ENCODE data around the gene PABPC1L. TPM values are rescaled to one million over a fixed set of nuclear protein-coding genes. Genes with fewer than 3 reads are reported as not detected.
"Not testable (repeated sequence)": the region's sequence is repeated elsewhere in the genome, so short reads cannot be mapped to it uniquely, and the experiment has no call there.

The PABPC1L gene
- total RNA-seq: 2.7 TPM
- long read RNA-seq, partial matches to known transcripts: 0 of 1 reads
- long read RNA-seq, other reads (novel, unspliced or antisense): 1 of 1 reads

GRCh38 chr20:44909872-44910689, at the start of gene PABPC1L:
TSS of gene PABPC1L (plus strand) at chr20:44910060. CDS start at chr20:44910144, 84 bp downstream.
- intact Hi-C loops (cut with DNase I): no loop called here
- peak; percentile 70 for DNase-seq
- peak; percentile 96 for ATAC-seq (ENCODE audit: poor library complexity)

- intact Hi-C loops (cut with DNase I): no loop called here
- ATAC-seq (ENCODE audit: poor library complexity) (peak; percentile 76), DNase-seq (peak; percentile 45)
Measured at GRCh38 chr20:44861531-44862006, 48.3 kb upstream of the PABPC1L start.

- intact Hi-C loops (cut with DNase I): no loop called here
- ATAC-seq (ENCODE audit: poor library complexity) (no peak), DNase-seq (no peak)
Measured at GRCh38 chr20:44862286-44862685, 47.6 kb upstream of the PABPC1L start.

- ATAC-seq (ENCODE audit: poor library complexity): peak; percentile 65
- DNase-seq; intact Hi-C loops (cut with DNase I): not testable (repeated sequence)
Measured at GRCh38 chr20:44863365-44864084, 46.3 kb upstream of the PABPC1L start.

- DNase-seq; intact Hi-C loops (cut with DNase I); ATAC-seq (ENCODE audit: poor library complexity): not testable (repeated sequence)
Measured at GRCh38 chr20:44864493-44864892, 45.4 kb upstream of the PABPC1L start.

- ATAC-seq (ENCODE audit: poor library complexity): no peak
- intact Hi-C loops (cut with DNase I): loop anchor here (5.0 kb wide), 1 partner anchor 185 kb away; no protein-coding TSS in a partner anchor
- DNase-seq: no peak
Measured at GRCh38 chr20:44866703-44867335, 43.0 kb upstream of the PABPC1L start.

GRCh38 chr20:44869471-44869870, 40.4 kb upstream of the PABPC1L start:
- DNase-seq (no peak), ATAC-seq (ENCODE audit: poor library complexity) (no peak)
- intact Hi-C loops (cut with DNase I): loop anchor here (2.0 to 5.0 kb wide), 2 partner anchors 123 to 187 kb away; no protein-coding TSS in a partner anchor

GRCh38 chr20:44882360-44882759, 27.5 kb upstream of the PABPC1L start:
- intact Hi-C loops (cut with DNase I): loop anchor here (10.0 kb wide), 1 partner anchor 668 kb away; the partner anchor contains the start of gene OSER1
- DNase-seq; ATAC-seq (ENCODE audit: poor library complexity): not testable (repeated sequence)

- intact Hi-C loops (cut with DNase I): loop anchor here (10.0 kb wide), 1 partner anchor 669 kb away; the partner anchor contains the start of gene OSER1
- no peak for ATAC-seq (ENCODE audit: poor library complexity)
Measured at GRCh38 chr20:44883214-44883902, 26.5 kb upstream of the PABPC1L start.

GRCh38 chr20:44884907-44885391, 24.9 kb upstream of the PABPC1L start:
- no peak for ATAC-seq (ENCODE audit: poor library complexity)
- DNase-seq: no peak
- intact Hi-C loops (cut with DNase I): loop anchor here (10.0 kb wide), 1 partner anchor 670 kb away; the partner anchor contains the start of gene OSER1

More at GRCh38 chr20:44883214-44883902, 26.5 kb upstream of the PABPC1L start:
- DNase-seq: no peak

GRCh38 chr20:44885392-44886265, 24.2 kb upstream of the PABPC1L start, which contains the start of gene YWHAB:
TSS of gene YWHAB (plus strand) at chr20:44885705. CDS start at chr20:44901534, 15,829 bp downstream.
- ATAC-seq (ENCODE audit: poor library complexity) (peak; percentile 99), DNase-seq (peak; percentile 100)
- intact Hi-C loops (cut with DNase I): loop anchor here (10.0 kb wide), 1 partner anchor 671 kb away; the partner anchor contains the start of gene OSER1

- no peak for ATAC-seq (ENCODE audit: poor library complexity)
- intact Hi-C loops (cut with DNase I): loop anchor here (10.0 kb wide), 1 partner anchor 671 kb away; the partner anchor contains the start of gene OSER1
Measured at GRCh38 chr20:44886266-44886651, 23.6 kb upstream of the PABPC1L start.

GRCh38 chr20:44886828-44887227, 23.0 kb upstream of the PABPC1L start:
- DNase-seq (no peak), ATAC-seq (ENCODE audit: poor library complexity) (no peak)
- intact Hi-C loops (cut with DNase I): loop anchor here (10.0 kb wide), 1 partner anchor 672 kb away; the partner anchor contains the start of gene OSER1

More at GRCh38 chr20:44886266-44886651, 23.6 kb upstream of the PABPC1L start:
- DNase-seq: no peak

- intact Hi-C loops (cut with DNase I): loop anchor here (10.0 kb wide), 1 partner anchor 673 kb away; the partner anchor contains the start of gene OSER1
- DNase-seq (no peak), ATAC-seq (ENCODE audit: poor library complexity) (no peak)
Measured at GRCh38 chr20:44887466-44887865, 22.4 kb upstream of the PABPC1L start.

GRCh38 chr20:44888226-44889103, 21.4 kb upstream of the PABPC1L start:
- ATAC-seq (ENCODE audit: poor library complexity) (no peak), DNase-seq (no peak)
- intact Hi-C loops (cut with DNase I): loop anchor here (10.0 kb wide), 1 partner anchor 674 kb away; the partner anchor contains the start of gene OSER1
